H9 (cell line): ENCODE results near the gene DNAJC2. TPM values are rescaled to one million over a fixed set of nuclear protein-coding genes. Genes with fewer than 3 reads are reported as not detected.
"Not testable (repeated sequence)": the region's sequence is repeated elsewhere in the genome, so short reads cannot be mapped to it uniquely, and the experiment has no call there.

Experiments
- DNase-seq: peaks from one replicate; pipeline ENCODE4 v3.0.0-alpha.2; 2017
- H2AFZ ChIP-seq: one replicate; pipeline ENCODE4 v1.6.1; 2013; ENCODE audit warnings: mild to moderate bottlenecking, low read length, control low read depth, moderate library complexity
- H2AK5ac ChIP-seq: 2 replicates; pipeline ENCODE4 v1.6.1; 2013; ENCODE audit warnings: low read length, control low read depth, mixed read lengths; ENCODE audit not compliant: insufficient read length
- H2BK120ac ChIP-seq: one replicate; pipeline ENCODE4 v1.6.1; 2013; ENCODE audit warnings: low read depth, mild to moderate bottlenecking, low read length, control low read depth, inconsistent platforms; ENCODE audit not compliant: poor library complexity, severe bottlenecking
- H2BK12ac ChIP-seq: 2 replicates; pipeline ENCODE4 v1.6.1; 2013; ENCODE audit warnings: low read length, control low read depth, mixed read lengths, low read depth; ENCODE audit not compliant: insufficient read length
- H2BK15ac ChIP-seq: 2 replicates; pipeline ENCODE4 v1.6.1; 2013; ENCODE audit warnings: low read depth, low read length, control low read depth
- H2BK20ac ChIP-seq: one replicate; pipeline ENCODE4 v1.6.1; 2013; ENCODE audit warnings: low read depth, mild to moderate bottlenecking, low read length, control low read depth, inconsistent platforms; ENCODE audit not compliant: poor library complexity, severe bottlenecking
- H2BK5ac ChIP-seq: 2 replicates; pipeline ENCODE4 v1.6.1; 2013; ENCODE audit warnings: low read length, control low read depth, mixed read lengths; ENCODE audit not compliant: insufficient read length
- H3K14ac ChIP-seq: 2 replicates; pipeline ENCODE4 v1.6.1; 2013; ENCODE audit warnings: low read length, control low read depth; ENCODE audit not compliant: insufficient read depth
- H3K18ac ChIP-seq: 2 replicates; pipeline ENCODE4 v1.6.1; 2013; ENCODE audit warnings: low read depth, mild to moderate bottlenecking, mixed read lengths, low read length, control low read depth; ENCODE audit not compliant: insufficient read length
- H3K23ac ChIP-seq: 2 replicates; pipeline ENCODE4 v1.6.1; 2013; ENCODE audit warnings: low read length, control low read depth, mixed read lengths, low read depth; ENCODE audit not compliant: insufficient read length
- H3K23me2 ChIP-seq: 2 replicates; pipeline ENCODE4 v1.6.1; 2013; ENCODE audit warnings: low read depth, mild to moderate bottlenecking, mixed read lengths, low read length, control low read depth; ENCODE audit not compliant: insufficient read length, poor library complexity, severe bottlenecking
- H3K27ac ChIP-seq: 2 replicates; pipeline ENCODE4 v1.5.1; 2013; ENCODE audit warnings: low read length, control low read depth, mixed read lengths, low read depth; ENCODE audit not compliant: insufficient read length
- H3K27me3 ChIP-seq: 2 replicates; pipeline ENCODE4 v1.6.1; 2013; ENCODE audit warnings: low read length, control low read depth, inconsistent platforms; ENCODE audit not compliant: insufficient read depth
- H3K4ac ChIP-seq: 2 replicates; pipeline ENCODE4 v1.6.1; 2013; ENCODE audit warnings: low read depth, mild to moderate bottlenecking, control low read depth, inconsistent platforms, low read length, moderate library complexity
- H3K4me1 ChIP-seq: 2 replicates; pipeline ENCODE4 v1.6.1; 2013; ENCODE audit warnings: low read length, control low read depth, inconsistent platforms; ENCODE audit not compliant: insufficient read depth
- H3K4me2 ChIP-seq: 2 replicates; pipeline ENCODE4 v1.6.1; 2013; ENCODE audit warnings: low read length, control low read depth, mixed read lengths; ENCODE audit not compliant: insufficient read length, insufficient read depth
- H3K56ac ChIP-seq: 2 replicates; pipeline ENCODE4 v1.6.1; 2013; ENCODE audit warnings: low read depth, mild to moderate bottlenecking, mixed read lengths, low read length, control low read depth; ENCODE audit not compliant: insufficient read length
- H3K79me1 ChIP-seq: 2 replicates; pipeline ENCODE4 v1.6.1; 2013; ENCODE audit warnings: low read depth, mild to moderate bottlenecking, moderate library complexity, low read length, control low read depth, inconsistent platforms; ENCODE audit not compliant: insufficient read depth, poor library complexity, severe bottlenecking
- H3K79me2 ChIP-seq: 2 replicates; pipeline ENCODE4 v1.6.1; 2013; ENCODE audit warnings: low read length, control low read depth, inconsistent platforms; ENCODE audit not compliant: insufficient read depth
- H3K9ac ChIP-seq: 2 replicates; pipeline ENCODE4 v1.6.1; 2013; ENCODE audit warnings: low read length, control low read depth, mixed read lengths; ENCODE audit not compliant: insufficient read length; ENCODE audit errors: extremely low read depth
- H3K9me3 ChIP-seq: one replicate; pipeline ENCODE4 v1.6.1; 2013; ENCODE audit warnings: low read depth, low read length, inconsistent platforms; ENCODE audit not compliant: control insufficient read depth
- H3T11ph ChIP-seq: one replicate; pipeline ENCODE4 v1.6.1; 2013; ENCODE audit warnings: mild to moderate bottlenecking, low read length, control low read depth, inconsistent platforms
- H4K20me1 ChIP-seq: one replicate; pipeline ENCODE4 v1.6.1; 2013; ENCODE audit not compliant: control insufficient read depth, insufficient read length, insufficient read depth
- H4K5ac ChIP-seq: 2 replicates; pipeline ENCODE4 v1.6.1; 2013; ENCODE audit warnings: low read depth, mild to moderate bottlenecking, mixed read lengths, low read length, control low read depth; ENCODE audit not compliant: insufficient read length
- H4K8ac ChIP-seq: replicated peaks from 2 replicates; pipeline ENCODE4 v1.6.1; 2013; ENCODE audit warnings: low read length, control low read depth, mixed read lengths, low read depth; ENCODE audit not compliant: insufficient read length
- H4K91ac ChIP-seq: 2 replicates; pipeline ENCODE4 v1.6.1; 2013; ENCODE audit warnings: low read depth, mild to moderate bottlenecking, moderate library complexity, mixed read lengths, low read length, control low read depth; ENCODE audit not compliant: insufficient read length
- H3K27ac Mint-ChIP-seq, 3 experiments: 2 replicates in 2 of 3; 3 replicates in 1 of 3; pipeline ENCODE4 v1.8.0; 2020 to 2021; ENCODE audit warnings: mixed read lengths in 3 of 3, mild to moderate bottlenecking in 1 of 3, moderate library complexity in 1 of 3
- H3K27me3 Mint-ChIP-seq: 2 replicates; pipeline ENCODE4 v1.8.0; 2021; ENCODE audit warnings: low read depth, mild to moderate bottlenecking, moderate library complexity, mixed read lengths
- H3K36me3 Mint-ChIP-seq, 3 experiments: 2 replicates in 2 of 3; 3 replicates in 1 of 3; pipeline ENCODE4 v1.8.0; 2020 to 2021; ENCODE audit warnings: low read depth in 3 of 3, mixed read lengths in 3 of 3; ENCODE audit not compliant: insufficient read depth in 1 of 3
- H3K4me1 Mint-ChIP-seq, 2 experiments: 2 replicates each; pipeline ENCODE4 v1.8.0; 2020; ENCODE audit warnings: mixed read lengths in 2 of 2
- H3K4me3 Mint-ChIP-seq, 2 experiments: 2 replicates in 1 of 2; 3 replicates in 1 of 2; pipeline ENCODE4 v1.8.0; 2020 to 2021; ENCODE audit warnings: mild to moderate bottlenecking in 2 of 2, mixed read lengths in 2 of 2, moderate library complexity in 1 of 2
- H3K9me3 Mint-ChIP-seq, 2 experiments: 2 replicates in 1 of 2; 3 replicates in 1 of 2; pipeline ENCODE4 v1.8.0; 2020; ENCODE audit warnings: mild to moderate bottlenecking in 2 of 2, mixed read lengths in 2 of 2, moderate library complexity in 1 of 2
- WGBS: extraction: QIAGEN DNeasy Blood & Tissue Kit; methylation state at CpG from one replicate; pipeline ENCODE4 v1.1.7; 2013; ENCODE audit warnings: missing lambda C conversion rate, low lambda C conversion rate, mixed read lengths; ENCODE audit not compliant: insufficient read length; ENCODE audit errors: extremely low coverage; 5-methylcytosine and 5-hydroxymethylcytosine counted together
- total RNA-seq: library from RNA; stranded (reverse); gene quantifications from 2 replicates; pipeline ENCODE4 v1.2.1, GENCODE V29; 2021

The DNAJC2 gene
- total RNA-seq, 1 experiment from 2014 or later, result 57.9 TPM

DNA sequence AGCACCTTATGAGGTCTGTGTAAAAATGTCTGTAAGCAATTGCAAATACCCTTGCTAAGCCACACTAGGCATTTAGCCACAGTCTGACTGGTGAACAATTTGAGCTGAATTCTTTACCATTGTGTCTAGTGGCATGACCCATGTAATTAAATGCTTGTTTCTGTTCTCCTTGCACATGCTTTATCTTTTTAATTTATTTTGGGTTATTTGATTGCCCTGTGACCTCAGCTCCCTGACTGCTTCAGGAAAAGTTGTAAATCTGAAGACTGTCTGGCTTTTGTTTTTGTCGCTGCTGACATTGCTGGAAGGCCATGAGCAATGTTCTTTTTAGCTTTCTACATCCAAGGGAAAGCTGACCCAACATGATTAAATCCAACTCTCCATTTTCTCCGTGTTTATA, 78.3 kb downstream of the DNAJC2 start:
- not testable (repeated sequence) for H3K56ac ChIP-seq, H3K79me2 ChIP-seq, H2BK120ac ChIP-seq, H4K20me1 ChIP-seq, H3K9me3 ChIP-seq, H3K23ac ChIP-seq, H3K4ac ChIP-seq, H3K4me1 ChIP-seq, H3K9me3 Mint-ChIP-seq, H3K9ac ChIP-seq, H3K4me3 Mint-ChIP-seq, DNase-seq, H3K36me3 Mint-ChIP-seq, H3T11ph ChIP-seq, H3K4me2 ChIP-seq, H2AK5ac ChIP-seq, H2BK12ac ChIP-seq, H3K14ac ChIP-seq, H4K5ac ChIP-seq, H3K79me1 ChIP-seq, H3K27ac Mint-ChIP-seq, H3K27me3 Mint-ChIP-seq, H2AFZ ChIP-seq, H2BK15ac ChIP-seq, H2BK5ac ChIP-seq, H3K18ac ChIP-seq, H3K23me2 ChIP-seq, H4K91ac ChIP-seq, H3K27ac ChIP-seq, H3K4me1 Mint-ChIP-seq, H4K8ac ChIP-seq, H2BK20ac ChIP-seq, H3K27me3 ChIP-seq
- WGBS, result no CpG with 5 or more reads among the region's 2 CpGs

DNA sequence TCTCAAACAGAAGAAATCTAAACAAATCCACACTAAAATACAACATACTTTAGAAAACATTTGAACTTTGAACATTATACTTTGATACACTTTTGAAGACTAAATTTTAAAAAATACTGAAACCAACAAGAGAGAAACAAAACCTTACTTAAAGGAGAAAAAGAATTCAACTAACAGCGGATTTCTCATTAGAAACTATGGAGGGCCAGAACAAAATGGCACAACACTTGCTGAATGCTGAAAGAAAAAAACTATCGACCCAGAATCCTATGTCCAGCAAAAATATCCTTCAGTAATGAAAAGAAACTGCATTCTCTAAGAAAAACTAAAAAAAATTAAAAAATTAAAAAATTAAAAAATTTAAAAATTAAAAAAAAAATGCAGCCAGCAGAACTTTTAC, 80.5 kb downstream of the DNAJC2 start:
- not testable (repeated sequence) for H3K27me3 Mint-ChIP-seq, H3K4me1 ChIP-seq, H3K4me1 Mint-ChIP-seq, H3K14ac ChIP-seq, H3K9me3 Mint-ChIP-seq, H3K4me2 ChIP-seq, H4K8ac ChIP-seq, H3K27ac Mint-ChIP-seq, H3K18ac ChIP-seq, H3K9ac ChIP-seq, H2BK20ac ChIP-seq, H3K79me2 ChIP-seq, H4K91ac ChIP-seq, H3K23ac ChIP-seq, H3K23me2 ChIP-seq, DNase-seq, H3K4ac ChIP-seq, H3K27ac ChIP-seq, H4K20me1 ChIP-seq, H3K4me3 Mint-ChIP-seq, H3K79me1 ChIP-seq, H2BK15ac ChIP-seq, H2BK12ac ChIP-seq, H3K27me3 ChIP-seq, H3K9me3 ChIP-seq, H2BK5ac ChIP-seq, H4K5ac ChIP-seq, H2BK120ac ChIP-seq, H2AK5ac ChIP-seq, H3K56ac ChIP-seq, H3T11ph ChIP-seq, H2AFZ ChIP-seq, H3K36me3 Mint-ChIP-seq
- no CpG with 5 or more reads among the region's 2 CpGs for whole genome bisulfite sequencing

Other genes starting within 250 kb of the DNAJC2 start
- 8.4 and 9.3 TPM in 2 replicates for gene NAPEPLD, start 195.7 kb downstream of the DNAJC2 start, total RNA-seq
- gene PMPCB, start 47.3 kb downstream of the DNAJC2 start, total RNA-seq, result 84.9 and 90.6 TPM in 2 replicates
- 126 and 128 TPM in 2 replicates for gene PSMC2, start 2.9 kb upstream of the DNAJC2 start, total RNA-seq
- 0.11 TPM in 1 of 2 replicates, not detected in the other for gene SLC26A5, start 101.4 kb upstream of the DNAJC2 start, total RNA-seq